OCI-LY7 (cell line): ENCODE results near the gene FFAR2. TPM values are rescaled to one million over a fixed set of nuclear protein-coding genes. Genes with fewer than 3 reads are reported as not detected.

Source experiments
- BruUV-seq: library from RNA; stranded (reverse); fragments of 400-500 nt; replicated peaks from 2 replicates; lab custom pipeline; 2021; lab: Mats Ljungman, UMichigan
- CTCF ChIA-PET: fragments of 300-600 bp; sonication (Branson Sonifier 250); formaldehyde crosslinking; loops from one replicate; lab custom pipeline; 2022; ENCODE audit warnings: antibody characterized with exemption; ENCODE audit not compliant: unreplicated experiment; lab: Charles Lee
- POLR2A ChIA-PET: fragments of 300-600 bp; sonication (Branson Sonifier 250); formaldehyde crosslinking; loops from one replicate; lab custom pipeline; 2022; ENCODE audit warnings: antibody characterized with exemption; lab: Charles Lee
- DNase-seq: peaks from one replicate; pipeline ENCODE4 v3.0.0-alpha.2; 2015; ENCODE audit warnings: low spot score
- H2AFZ ChIP-seq: fragments of 200-600 bp; sonication (generic), shearing (Covaris generic); 2 replicates; pipeline ENCODE4 v1.6.1; 2014; ENCODE audit warnings: mild to moderate bottlenecking, antibody characterized with exemption, low read length, moderate library complexity
- H3K27ac ChIP-seq: fragments of 200-600 bp; sonication (generic); 2 replicates; pipeline ENCODE4 v1.5.1; 2014; ENCODE audit warnings: mixed run types, low read depth, mild to moderate bottlenecking, moderate library complexity, low read length, inconsistent platforms; ENCODE audit not compliant: poor library complexity, severe bottlenecking
- H3K36me3 ChIP-seq: fragments of 200-600 bp; sonication (generic); 2 replicates; pipeline ENCODE4 v1.6.1; 2014; ENCODE audit warnings: mild to moderate bottlenecking, antibody characterized with exemption, low read length, moderate library complexity, mixed read lengths; ENCODE audit not compliant: insufficient read depth
- H3K4me1 ChIP-seq: fragments of 200-600 bp; sonication (generic); 2 replicates; pipeline ENCODE4 v1.5.1; 2014; ENCODE audit warnings: mild to moderate bottlenecking, low read length; ENCODE audit not compliant: insufficient read depth, poor library complexity, severe bottlenecking
- H3K4me2 ChIP-seq: fragments of 200-600 bp; sonication (generic); 2 replicates; pipeline ENCODE4 v1.6.1; 2014; ENCODE audit warnings: mild to moderate bottlenecking, low read length
- H3K4me3 ChIP-seq: fragments of 200-600 bp; sonication (generic); 2 replicates; pipeline ENCODE4 v1.5.1; 2014; ENCODE audit warnings: mild to moderate bottlenecking, low read depth, low read length; ENCODE audit not compliant: poor library complexity, severe bottlenecking
- H3K79me2 ChIP-seq: fragments of 200-600 bp; sonication (generic); 2 replicates; pipeline ENCODE4 v1.6.1; 2016; ENCODE audit warnings: low read depth, mild to moderate bottlenecking, low read length, moderate library complexity, mixed read lengths; ENCODE audit not compliant: insufficient read depth
- H3K9me2 ChIP-seq: fragments of 200-600 bp; sonication (generic); 2 replicates; pipeline ENCODE4 v1.6.1; 2016; ENCODE audit warnings: mild to moderate bottlenecking, low read length, mixed read lengths; ENCODE audit not compliant: insufficient read depth
- H3K9me3 ChIP-seq: fragments of 200-600 bp; sonication (generic); 2 replicates; pipeline ENCODE4 v1.6.1; 2014; ENCODE audit warnings: mild to moderate bottlenecking, mixed run types, low read length, mixed read lengths
- H4K20me1 ChIP-seq: fragments of 200-600 bp; sonication (generic); 2 replicates; pipeline ENCODE4 v1.6.1; 2014; ENCODE audit warnings: mild to moderate bottlenecking, antibody characterized with exemption, low read length, moderate library complexity, mixed read lengths; ENCODE audit not compliant: insufficient read depth
- EZH2phosphoT487 ChIP-seq: fragments of 200-600 bp; sonication (generic); IDR thresholded peaks from 2 replicates; pipeline ENCODE4 v1.6.1; 2018; ENCODE audit warnings: low read depth, borderline replicate concordance, mild to moderate bottlenecking, mixed run types, antibody characterized with exemption, low read length, moderate library complexity, mixed read lengths
- intact Hi-C: fragments of 100-400 bp; cut with micrococcal nuclease; formaldehyde crosslinking; loops from one replicate; pipeline ENCODE4 v1.10.0; 2022; ENCODE audit not compliant: unreplicated experiment
- total RNA-seq, 2 experiments: library from RNA; depleted of rRNA in 1 of 2; stranded (reverse); fragments of >200 nt in 1 of 2; shearing (Covaris generic) in 1 of 2; gene quantifications; 2 replicates each; pipeline ENCODE4 v1.2.3, GENCODE V29; 2014 to 2022
- TF ChIP-seq, protein P1 (sequence below): fragments of 200-600 bp; sonication (generic); conservative IDR thresholded peaks from 2 replicates; pipeline ENCODE4 v1.5.1; 2014; ENCODE audit warnings: mild to moderate bottlenecking, antibody characterized with exemption, low read length, moderate library complexity, mixed read lengths

The FFAR2 gene
- total RNA-seq, 2 experiments from 2014 or later, result not detected

DNA sequence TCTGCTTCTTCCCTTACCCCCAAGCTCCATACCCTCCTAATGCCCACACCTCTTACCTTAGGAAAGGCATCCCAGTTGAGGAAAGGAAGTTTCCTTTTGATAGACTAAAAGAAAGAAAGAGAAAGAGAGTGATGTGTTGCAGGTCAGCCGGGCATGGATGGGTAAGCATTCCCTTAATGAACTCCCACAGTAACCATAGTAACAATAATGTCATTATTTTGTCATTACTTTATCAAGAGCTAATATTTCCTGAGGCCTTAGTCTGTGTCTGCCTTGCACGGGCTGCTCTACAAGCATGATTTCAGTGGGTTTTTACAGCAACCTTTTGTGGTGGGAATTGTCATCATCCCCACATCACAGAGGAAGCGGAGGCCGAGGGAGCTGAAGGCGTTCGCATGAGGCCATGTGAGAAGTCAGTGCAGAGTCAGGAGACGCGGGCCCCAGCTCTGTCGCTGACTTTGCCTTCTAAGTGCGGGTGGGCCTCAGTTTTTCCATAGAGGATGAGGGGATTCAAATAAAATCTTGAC lies 39.7 kb downstream of the FFAR2 start:
- Histone ChIP-seq H3K27ac (no peak overlapping the region), H3K4me1 (peaks cover 11% of the 10 kb centered on the region), H2AFZ (no peak overlapping the region), H3K4me2 (no peak overlapping the region), H3K36me3 (no peaks in the 10 kb centered on the region), H3K79me2 (no peaks in the 10 kb centered on the region), H3K9me2 (no peaks in the 10 kb centered on the region), H3K4me3 (no peak overlapping the region), H4K20me1 (no peaks in the 10 kb centered on the region), H3K9me3 (no peaks in the 10 kb centered on the region)
- intact Hi-C loops, result no loop called here
- no peak for DNase-seq
- ChIA-PET CTCF (no interaction called here), POLR2A (no interaction called here)
- no peak for TF ChIP-seq EZH2phosphoT487
- TF ChIP-seq, protein P1, sequence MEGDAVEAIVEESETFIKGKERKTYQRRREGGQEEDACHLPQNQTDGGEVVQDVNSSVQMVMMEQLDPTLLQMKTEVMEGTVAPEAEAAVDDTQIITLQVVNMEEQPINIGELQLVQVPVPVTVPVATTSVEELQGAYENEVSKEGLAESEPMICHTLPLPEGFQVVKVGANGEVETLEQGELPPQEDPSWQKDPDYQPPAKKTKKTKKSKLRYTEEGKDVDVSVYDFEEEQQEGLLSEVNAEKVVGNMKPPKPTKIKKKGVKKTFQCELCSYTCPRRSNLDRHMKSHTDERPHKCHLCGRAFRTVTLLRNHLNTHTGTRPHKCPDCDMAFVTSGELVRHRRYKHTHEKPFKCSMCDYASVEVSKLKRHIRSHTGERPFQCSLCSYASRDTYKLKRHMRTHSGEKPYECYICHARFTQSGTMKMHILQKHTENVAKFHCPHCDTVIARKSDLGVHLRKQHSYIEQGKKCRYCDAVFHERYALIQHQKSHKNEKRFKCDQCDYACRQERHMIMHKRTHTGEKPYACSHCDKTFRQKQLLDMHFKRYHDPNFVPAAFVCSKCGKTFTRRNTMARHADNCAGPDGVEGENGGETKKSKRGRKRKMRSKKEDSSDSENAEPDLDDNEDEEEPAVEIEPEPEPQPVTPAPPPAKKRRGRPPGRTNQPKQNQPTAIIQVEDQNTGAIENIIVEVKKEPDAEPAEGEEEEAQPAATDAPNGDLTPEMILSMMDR, result no peak
- BruUV-seq, result no TSS peak

DNA sequence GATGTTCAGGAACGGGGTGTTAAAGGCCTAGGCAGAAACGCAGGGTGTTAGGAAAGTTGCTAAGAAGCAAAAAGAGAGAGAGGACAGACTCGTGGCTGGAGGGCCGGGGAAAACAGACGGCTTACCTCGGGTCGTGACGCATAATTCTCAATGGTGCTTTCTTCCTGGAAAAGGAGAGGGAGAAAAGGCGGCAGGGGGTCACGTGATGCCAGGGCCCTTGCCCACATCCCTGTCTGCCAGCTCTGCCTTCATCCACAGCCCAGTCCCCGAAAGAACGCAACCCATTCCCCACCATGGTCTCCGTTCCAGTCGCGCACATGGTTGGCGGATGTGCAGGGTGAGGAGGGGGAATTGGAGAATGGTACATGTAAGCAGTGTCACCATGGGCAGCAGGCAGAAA lies 40.6 kb downstream of the FFAR2 start:
- H3K9me3 ChIP-seq, result no peaks in the 10 kb centered on the region
- intact Hi-C loops, result no loop called here
- no peaks in the 10 kb centered on the region for H3K79me2 ChIP-seq
- H3K36me3 ChIP-seq, result no peaks in the 10 kb centered on the region
- H3K4me3 ChIP-seq, result no peak overlapping the region
- ChIA-PET POLR2A (no interaction called here), CTCF (no interaction called here)
- H3K4me1 ChIP-seq, result peaks cover 11% of the 10 kb centered on the region
- H4K20me1 ChIP-seq, result no peaks in the 10 kb centered on the region
- no peak overlapping the region for H3K4me2 ChIP-seq
- H3K27ac ChIP-seq, result no peak overlapping the region
- no TSS peak for BruUV-seq
- no peak for TF ChIP-seq EZH2phosphoT487
- TF ChIP-seq, protein P1, result no peak
- no peaks in the 10 kb centered on the region for H3K9me2 ChIP-seq
- no peak for DNase-seq
- H2AFZ ChIP-seq, result no peak overlapping the region

GRCh38 chr19:35490364-35490763 lies 42.3 kb downstream of the FFAR2 start, which contains the start of gene KRTDAP:
KRTDAP (minus strand) TSS chr19:35490464; CDS start chr19:35490442, 22 bp downstream.
- Histone ChIP-seq H3K9me3 (no peaks in the 10 kb centered on the region), H3K27ac (no peak within 1 kb of the TSS), H3K36me3 (no peaks in the 10 kb centered on the region), H4K20me1 (no peaks in the 10 kb centered on the region), H3K9me2 (no peaks in the 10 kb centered on the region), H3K79me2 (no peaks in the 10 kb centered on the region), H3K4me3 (no peak within 1 kb of the TSS), H3K4me2 (no peak within 1 kb of the TSS), H2AFZ (no peak within 1 kb of the TSS), H3K4me1 (no peaks in the 10 kb centered on the region)
- POLR2A ChIA-PET, result interaction anchor here (0.7 kb wide), 1 partner anchor 643 kb away, joined by 4 read pairs; no protein-coding TSS in a partner anchor
- CTCF ChIA-PET, result no interaction called here
- TF ChIP-seq, protein P1, result no peak
- no peak for TF ChIP-seq EZH2phosphoT487
- no TSS peak for BruUV-seq
- intact Hi-C loops, result no loop called here
- DNase-seq, result no peak
